GM13976 (cell line): ENCODE measurements around the gene ZNF638.
"Not testable (repeated sequence)": the region's sequence is repeated elsewhere in the genome, so short reads cannot be mapped to it uniquely, and the experiment has no call there.

ENCODE experiments used
- DNase-seq: peaks from one replicate; pipeline ENCODE4 v3.0.0; 2012; ENCODE audit warnings: low spot score
- in situ Hi-C: fragments of 300-500 bp; cut with MboI; formaldehyde crosslinking; loops from one replicate; pipeline ENCODE4 v1.12.0; 2022; ENCODE audit warnings: low sequenced_read_pairs, mixed read lengths, inconsistent platforms; ENCODE audit not compliant: unreplicated experiment
- TF ChIP-seq, protein P1 (sequence below): IDR thresholded peaks from 2 replicates; pipeline ENCODE4 v1.5.1; 2012; ENCODE audit warnings: borderline replicate concordance, mild to moderate bottlenecking; ENCODE audit not compliant: insufficient read depth; ENCODE audit errors: extremely low read depth, missing control alignments, control extremely low read depth

The ZNF638 gene

DNA sequence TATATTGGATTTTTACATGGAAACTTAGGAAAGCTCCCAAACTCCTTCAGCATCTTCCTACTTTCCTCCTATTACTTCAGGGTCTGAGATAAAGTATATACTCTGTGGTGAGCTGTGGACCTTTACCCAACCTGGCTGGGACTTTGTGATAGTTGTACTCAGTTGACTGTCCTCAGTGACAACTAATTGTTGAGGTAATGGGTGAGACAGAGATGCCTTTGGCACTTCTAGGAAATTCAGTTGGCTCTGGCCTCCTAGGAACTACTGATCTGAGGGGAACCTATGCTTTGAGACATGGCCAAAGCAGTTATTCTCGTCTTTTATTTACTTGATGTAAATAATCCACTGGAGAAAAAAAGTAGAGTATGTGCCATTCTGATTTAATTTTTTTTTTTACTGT, 39.4 kb upstream of the ZNF638 start:
- in situ Hi-C loops, result no loop called here
- no peak for DNase-seq
- TF ChIP-seq, protein P1, sequence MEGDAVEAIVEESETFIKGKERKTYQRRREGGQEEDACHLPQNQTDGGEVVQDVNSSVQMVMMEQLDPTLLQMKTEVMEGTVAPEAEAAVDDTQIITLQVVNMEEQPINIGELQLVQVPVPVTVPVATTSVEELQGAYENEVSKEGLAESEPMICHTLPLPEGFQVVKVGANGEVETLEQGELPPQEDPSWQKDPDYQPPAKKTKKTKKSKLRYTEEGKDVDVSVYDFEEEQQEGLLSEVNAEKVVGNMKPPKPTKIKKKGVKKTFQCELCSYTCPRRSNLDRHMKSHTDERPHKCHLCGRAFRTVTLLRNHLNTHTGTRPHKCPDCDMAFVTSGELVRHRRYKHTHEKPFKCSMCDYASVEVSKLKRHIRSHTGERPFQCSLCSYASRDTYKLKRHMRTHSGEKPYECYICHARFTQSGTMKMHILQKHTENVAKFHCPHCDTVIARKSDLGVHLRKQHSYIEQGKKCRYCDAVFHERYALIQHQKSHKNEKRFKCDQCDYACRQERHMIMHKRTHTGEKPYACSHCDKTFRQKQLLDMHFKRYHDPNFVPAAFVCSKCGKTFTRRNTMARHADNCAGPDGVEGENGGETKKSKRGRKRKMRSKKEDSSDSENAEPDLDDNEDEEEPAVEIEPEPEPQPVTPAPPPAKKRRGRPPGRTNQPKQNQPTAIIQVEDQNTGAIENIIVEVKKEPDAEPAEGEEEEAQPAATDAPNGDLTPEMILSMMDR, result no peak

DNA sequence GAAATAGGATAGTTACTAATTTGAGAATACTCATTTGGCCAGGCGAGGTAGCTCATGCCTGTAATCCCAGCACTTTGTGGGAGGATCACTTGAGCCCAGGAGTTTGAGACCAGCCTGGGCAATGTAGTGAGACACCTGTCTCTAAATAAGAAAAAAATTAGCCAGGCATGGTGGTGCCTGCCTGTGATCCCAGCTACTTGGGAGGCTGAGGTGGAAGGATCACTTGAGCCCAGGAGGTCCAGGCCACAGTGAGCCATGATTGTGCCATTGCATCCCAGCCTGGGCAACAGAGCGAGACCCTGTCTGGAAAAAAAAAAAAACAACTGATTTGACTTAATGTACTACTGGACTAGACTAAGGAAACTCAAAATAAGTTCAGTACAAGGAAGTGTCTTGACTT, 32.7 kb upstream of the ZNF638 start:
- TF ChIP-seq, protein P1, result no peak
- no peak for DNase-seq
- in situ Hi-C loops, result no loop called here

DNA sequence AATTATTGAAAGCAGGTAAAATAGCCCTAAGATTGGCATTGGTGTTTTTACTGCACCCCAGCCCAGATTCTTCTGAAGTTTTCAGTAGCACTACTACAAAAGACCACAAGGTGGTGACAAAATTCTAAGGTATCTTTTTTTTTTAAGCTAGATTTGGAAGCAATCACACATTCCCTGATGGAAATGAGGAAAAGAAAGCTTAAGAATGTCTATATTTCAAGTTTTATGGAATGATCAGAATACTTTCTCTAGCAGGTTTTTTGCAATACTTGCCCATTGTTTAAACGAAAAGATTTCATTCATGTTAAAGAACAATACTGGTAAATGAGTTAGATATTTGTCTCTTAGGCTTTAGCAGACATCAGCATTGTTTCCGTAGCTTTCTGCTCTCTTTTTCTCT, 32.1 kb upstream of the ZNF638 start:
- DNase-seq, result peak; percentile 46
- in situ Hi-C loops, result no loop called here
- TF ChIP-seq, protein P1, result peak; percentile 42

DNA sequence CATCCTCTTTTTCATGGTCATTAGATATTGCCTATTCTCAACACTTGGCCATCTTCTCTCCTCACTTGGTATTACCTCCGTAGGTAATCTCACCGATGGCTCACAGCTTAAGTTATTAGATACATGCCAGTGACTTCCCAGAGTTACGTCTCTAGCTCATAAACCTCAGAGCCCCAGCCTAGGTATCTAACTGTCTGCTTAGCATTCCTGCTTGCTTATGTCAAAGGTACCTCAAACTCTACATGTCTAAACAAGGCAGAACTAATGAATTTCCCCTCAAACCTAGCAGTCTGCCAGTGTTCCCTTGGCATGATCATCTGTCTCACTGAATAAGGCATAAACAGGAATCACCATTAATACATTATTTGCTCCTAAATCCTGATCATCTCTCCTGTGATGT, 27.7 kb upstream of the ZNF638 start:
- in situ Hi-C loops, result loop anchor here (5.0 kb wide), 1 partner anchor 208 kb away; no protein-coding TSS in a partner anchor
- DNase-seq, result no peak
- TF ChIP-seq, protein P1, result no peak

DNA sequence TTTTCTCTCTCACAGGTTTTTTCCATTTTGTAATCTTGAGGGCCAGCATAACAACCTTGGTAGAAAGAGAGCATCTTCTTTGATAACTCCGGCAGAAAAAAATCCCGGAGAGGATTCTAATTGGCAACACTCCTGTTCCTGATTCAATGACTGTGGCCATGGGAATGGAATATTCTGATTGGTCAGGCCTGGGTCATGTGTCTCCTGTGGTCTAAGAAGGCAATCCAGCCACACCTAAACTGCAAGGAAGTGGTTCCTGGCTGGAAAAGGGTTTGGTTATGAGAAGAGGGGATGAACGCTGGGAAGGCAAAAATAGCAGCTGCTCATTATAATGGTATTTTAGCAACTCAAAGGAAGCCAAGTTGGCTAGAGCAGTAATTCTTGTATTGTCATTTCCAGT, 24.8 kb upstream of the ZNF638 start:
- TF ChIP-seq, protein P1, result no peak
- in situ Hi-C loops, result no loop called here
- no peak for DNase-seq

DNA sequence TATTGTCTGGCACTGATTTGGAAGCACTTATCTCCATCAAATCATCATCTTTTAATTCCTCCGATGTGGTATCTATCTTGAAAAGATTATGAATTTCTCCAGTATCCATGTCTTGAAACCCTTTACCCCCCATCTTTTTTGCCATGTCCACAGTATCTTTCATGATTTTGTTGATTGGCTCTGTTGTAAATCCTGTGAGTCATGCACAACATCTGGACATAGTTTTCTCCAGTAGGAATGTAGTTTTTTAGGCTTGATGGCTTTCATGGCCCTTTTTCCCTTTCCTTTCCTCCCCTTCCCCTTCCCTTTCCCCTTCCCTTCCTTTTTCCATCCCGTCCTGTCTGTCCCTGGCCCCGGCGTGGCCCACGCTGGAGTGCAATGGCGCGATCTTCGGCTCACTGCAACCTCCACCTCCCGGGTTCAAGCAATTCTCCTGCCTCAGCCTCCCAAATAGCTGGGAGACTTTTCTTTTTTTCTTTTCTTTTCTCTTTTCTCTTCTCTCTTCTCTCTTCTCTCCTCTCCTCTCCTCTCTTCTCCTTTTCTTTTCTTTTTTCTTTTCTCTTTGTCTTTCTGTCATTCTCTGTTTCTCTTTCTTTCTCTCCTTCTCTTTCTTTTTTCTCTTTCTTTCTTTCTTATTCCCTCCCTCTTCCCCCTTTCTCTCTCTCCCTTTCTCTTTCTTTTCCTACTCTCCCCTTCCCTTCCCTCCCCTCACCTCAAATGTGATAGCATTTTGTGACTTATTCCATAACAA, 18.4 kb upstream of the ZNF638 start:
- TF ChIP-seq, protein P1, result no peak
- no peak for DNase-seq
- in situ Hi-C loops, result no loop called here

DNA sequence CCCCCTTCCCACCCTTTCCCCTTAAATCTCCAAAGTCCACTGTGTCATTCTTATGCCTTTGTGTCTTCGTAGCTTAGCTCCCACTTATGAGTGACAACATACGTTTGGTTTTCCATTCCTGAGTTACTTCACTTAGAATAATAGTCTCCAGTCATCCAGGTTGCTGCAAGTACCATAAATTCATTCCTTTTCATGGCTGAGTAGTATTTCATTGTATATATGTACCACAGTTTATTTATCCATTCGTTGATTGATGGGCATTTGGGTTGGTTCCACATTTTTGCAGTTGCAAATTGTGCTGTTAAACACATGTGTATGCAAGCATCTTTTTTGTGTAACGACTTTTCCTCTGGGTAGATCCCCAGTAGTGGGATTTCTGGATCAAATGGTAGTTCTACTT, 14.5 kb upstream of the ZNF638 start:
- no peak for DNase-seq

DNA sequence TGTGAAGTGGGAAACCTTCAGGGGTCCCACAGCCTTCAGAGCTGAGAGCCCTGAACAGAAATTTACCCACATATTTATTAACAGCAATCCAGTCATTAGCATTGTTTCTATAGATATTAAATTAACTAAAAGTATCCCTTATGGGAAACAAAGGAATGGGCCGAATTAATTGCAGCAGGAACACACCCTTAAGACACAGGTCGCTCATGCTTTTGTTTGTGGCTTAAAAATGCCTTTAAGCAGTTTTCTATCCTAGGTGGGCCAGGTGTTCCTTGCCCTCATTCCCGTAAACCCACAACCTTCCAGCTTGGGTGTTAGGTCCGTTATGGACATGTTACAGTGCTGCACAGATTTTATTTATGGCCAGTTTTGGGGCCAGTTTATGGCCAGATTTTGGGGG, 13.7 kb upstream of the ZNF638 start:
- DNase-seq, in situ Hi-C loops: not testable (repeated sequence)

More for the DNA sequence above, 14.5 kb upstream of the ZNF638 start:
- in situ Hi-C loops, result no loop called here
- TF ChIP-seq, protein P1, result no peak
